Measurements from ENCODE around the gene RAET1L. TPM values are rescaled to one million over a fixed set of nuclear protein-coding genes. Genes with fewer than 3 reads are reported as not detected.

Gene RAET1L
- total and polyA plus RNA-seq, 2 of the 4 experiments (the other 2 are of a cell fraction), result not detected

- intact Hi-C loops (cut with micrococcal nuclease) (no loop called here), in situ Hi-C loops (cut with MboI; ENCODE audit: low sequenced_read_pairs) (no loop called here), dilution Hi-C loops (cut with HindIII; ENCODE audit: low sequenced_read_pairs, unreplicated experiment) (no loop called here)
- Histone ChIP-seq H2AK9ac (replicated peaks; ENCODE audit: low read depth, low read length, poor library complexity) (no peak overlapping the region), H2AK5ac (ENCODE audit: low read depth, low read length) (no peak overlapping the region), H3K4me1 (ENCODE audit: control insufficient read depth, insufficient read depth, low read length) (no peaks in the 10 kb centered on the region), H3K36me3 (ENCODE audit: control insufficient read depth, insufficient read depth, low read length) (no peaks in the 10 kb centered on the region), H2AFZ (replicated peaks; ENCODE audit: low read length, poor library complexity) (no peak overlapping the region), H4K20me1 (ENCODE audit: insufficient read depth, low read length) (no peaks in the 10 kb centered on the region), H3K14ac (replicated peaks; ENCODE audit: low read depth, low read length) (no peak overlapping the region), H4K91ac (ENCODE audit: insufficient read depth, low read depth, low read length) (no peak overlapping the region), H3K56ac (ENCODE audit: extremely low read depth, insufficient read depth, low read length) (no peak overlapping the region), H4K5ac (ENCODE audit: low read depth, low read length) (no peak overlapping the region), H2BK15ac (ENCODE audit: low read depth, low read length) (no peak overlapping the region), H3K27ac (ENCODE audit: insufficient read depth, low read length) (no peak overlapping the region), H3K4me2 (ENCODE audit: low read depth, low read length) (no peak overlapping the region), H3K27me3 (ENCODE audit: control insufficient read depth, insufficient read depth, low read length) (peaks cover 56% of the 10 kb centered on the region), H3K23ac (ENCODE audit: low read depth, low read length) (no peak overlapping the region), H3K9me3 (ENCODE audit: control insufficient read depth, insufficient read depth, low read length) (no peaks in the 10 kb centered on the region), H2BK20ac (ENCODE audit: low read depth, low read length) (no peak overlapping the region), H2BK120ac (ENCODE audit: low read depth, low read length) (no peak overlapping the region), H3K4ac (ENCODE audit: low read depth, low read length) (no peak overlapping the region), H2BK5ac (ENCODE audit: low read depth, low read length, poor library complexity, severe bottlenecking) (no peak overlapping the region), H4K8ac (ENCODE audit: low read depth in 2 of 2, low read length in 2 of 2) (no peak overlapping the region), H3K18ac (ENCODE audit: low read depth, low read length) (no peak overlapping the region), H3K9me1 (ENCODE audit: insufficient read depth, low read length) (no peaks in the 10 kb centered on the region), H3K79me1 (ENCODE audit: low read depth in 1 of 2, low read length in 2 of 2) (no peaks in the 10 kb centered on the region), H3K9ac (ENCODE audit: low read depth, low read length) (no peak overlapping the region), H3K4me3 (ENCODE audit: insufficient read depth, low read depth, low read length) (no peak overlapping the region)
- no TSS peak for BruUV-seq (replicated peaks)
- CTCF ChIA-PET, result no interaction called here
- 25% methylated on average over 1 of the region's 10 CpGs; no CpG with 5 or more reads in 1 of the 2 experiments for WGBS, 2 experiments (ENCODE audit: extremely low coverage in 2 of 2, insufficient read length in 1 of 2)
- ATAC-seq (ENCODE audit: low read depth) (no peak), DNase-seq (no peak)
- TF ChIP-seq CEBPB (IDR thresholded peaks at IDR 0.05; ENCODE audit: low read depth, low read length), result no peak
- TF ChIP-seq USF2 (IDR thresholded peaks at IDR 0.05; ENCODE audit: low read depth, low read length), result no peak
- no peak for TF ChIP-seq RAD21 (IDR thresholded peaks at IDR 0.05; ENCODE audit: low read length)
- TF ChIP-seq FOS (IDR thresholded peaks at IDR 0.05; ENCODE audit: low read depth, low read length), result no peak
- no peak for TF ChIP-seq MXI1 (IDR thresholded peaks at IDR 0.05; ENCODE audit: borderline replicate concordance, low read depth, low read length)
- no peak for TF ChIP-seq BHLHE40 (IDR thresholded peaks at IDR 0.05; ENCODE audit: low read depth, low read length)
- TF ChIP-seq NFE2L2 (IDR thresholded peaks at IDR 0.05; ENCODE audit: low read depth, low read length), result no peak
- no peak for TF ChIP-seq CTCF (conservative IDR thresholded peaks at IDR 0.05; ENCODE audit: low read depth, low read length)
- TF ChIP-seq SMC3 (IDR thresholded peaks at IDR 0.05; ENCODE audit: low read depth, low read length), result no peak
- TF ChIP-seq CHD1 (IDR thresholded peaks at IDR 0.05; ENCODE audit: low read depth, low read length), result no peak
- POLR2A ChIA-PET (ENCODE audit: unreplicated experiment), result no interaction called here
These were observed 19.4 kb upstream of the RAET1L start for GRCh38 chr6:150044621-150045145.

All from IMR-90 (cell line).